GM18873 (cell line): ENCODE data around the gene IFT122.
"Not testable (repeated sequence)": the region's sequence is repeated elsewhere in the genome, so short reads cannot be mapped to it uniquely, and the experiment has no call there.

Source experiments
- ATAC-seq: cut with Tn5 transposase; IDR thresholded peaks from one replicate; pipeline ENCODE4 v1.9.1; 2021; ENCODE audit warnings: mild to moderate bottlenecking, moderate library complexity, moderate number of reproducible peaks; ENCODE audit not compliant: unreplicated experiment, low FRiP score

The IFT122 gene

GRCh38 chr3:129530251-129530791 lies 90.3 kb downstream of the IFT122 start:
- ATAC-seq: no peak

DNA sequence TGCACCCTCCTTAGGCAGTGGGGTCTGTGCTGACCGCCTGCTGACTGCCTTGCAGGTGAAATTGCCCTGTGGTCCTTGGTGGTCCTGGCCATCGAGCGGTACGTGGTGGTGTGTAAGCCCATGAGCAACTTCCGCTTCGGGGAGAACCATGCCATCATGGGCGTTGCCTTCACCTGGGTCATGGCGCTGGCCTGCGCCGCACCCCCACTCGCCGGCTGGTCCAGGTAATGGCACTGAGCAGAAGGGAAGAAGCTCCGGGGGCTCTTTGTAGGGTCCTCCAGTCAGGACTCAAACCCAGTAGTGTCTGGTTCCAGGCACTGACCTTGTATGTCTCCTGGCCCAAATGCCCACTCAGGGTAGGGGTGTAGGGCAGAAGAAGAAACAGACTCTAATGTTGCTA lies 90.8 kb downstream of the IFT122 start:
- no peak for ATAC-seq

DNA sequence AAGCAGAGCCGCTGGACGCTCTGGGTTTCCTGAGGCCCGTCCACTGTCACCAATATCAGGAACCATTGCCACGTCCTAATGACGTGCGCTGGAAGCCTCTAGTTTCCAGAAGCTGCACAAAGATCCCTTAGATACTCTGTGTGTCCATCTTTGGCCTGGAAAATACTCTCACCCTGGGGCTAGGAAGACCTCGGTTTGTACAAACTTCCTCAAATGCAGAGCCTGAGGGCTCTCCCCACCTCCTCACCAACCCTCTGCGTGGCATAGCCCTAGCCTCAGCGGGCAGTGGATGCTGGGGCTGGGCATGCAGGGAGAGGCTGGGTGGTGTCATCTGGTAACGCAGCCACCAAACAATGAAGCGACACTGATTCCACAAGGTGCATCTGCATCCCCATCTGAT lies 91.7 kb downstream of the IFT122 start:
- no peak for ATAC-seq

DNA sequence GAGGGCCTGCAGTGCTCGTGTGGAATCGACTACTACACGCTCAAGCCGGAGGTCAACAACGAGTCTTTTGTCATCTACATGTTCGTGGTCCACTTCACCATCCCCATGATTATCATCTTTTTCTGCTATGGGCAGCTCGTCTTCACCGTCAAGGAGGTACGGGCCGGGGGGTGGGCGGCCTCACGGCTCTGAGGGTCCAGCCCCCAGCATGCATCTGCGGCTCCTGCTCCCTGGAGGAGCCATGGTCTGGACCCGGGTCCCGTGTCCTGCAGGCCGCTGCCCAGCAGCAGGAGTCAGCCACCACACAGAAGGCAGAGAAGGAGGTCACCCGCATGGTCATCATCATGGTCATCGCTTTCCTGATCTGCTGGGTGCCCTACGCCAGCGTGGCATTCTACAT lies 92.2 kb downstream of the IFT122 start:
- no peak for ATAC-seq

GRCh38 chr3:129533406-129533805 lies 93.4 kb downstream of the IFT122 start:
- ATAC-seq: no peak

- ATAC-seq: no peak
Observed at GRCh38 chr3:129534428-129535027, 94.5 kb downstream of the IFT122 start.

DNA sequence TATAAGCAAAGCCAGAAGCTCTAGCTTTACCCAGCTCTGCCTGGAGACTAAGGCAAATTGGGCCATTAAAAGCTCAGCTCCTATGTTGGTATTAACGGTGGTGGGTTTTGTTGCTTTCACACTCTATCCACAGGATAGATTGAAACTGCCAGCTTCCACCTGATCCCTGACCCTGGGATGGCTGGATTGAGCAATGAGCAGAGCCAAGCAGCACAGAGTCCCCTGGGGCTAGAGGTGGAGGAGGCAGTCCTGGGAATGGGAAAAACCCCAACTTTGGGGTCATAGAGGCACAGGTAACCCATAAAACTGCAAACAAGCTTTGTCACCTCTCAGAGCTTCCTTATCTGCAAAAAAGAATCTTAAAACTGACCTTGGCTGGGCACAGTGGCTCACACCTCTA lies 95.1 kb downstream of the IFT122 start:
- ATAC-seq: no peak

GRCh38 chr3:129536374-129536667 lies 96.3 kb downstream of the IFT122 start:
- no peak for ATAC-seq

GRCh38 chr3:129536804-129537203 lies 96.8 kb downstream of the IFT122 start:
- no peak for ATAC-seq

DNA sequence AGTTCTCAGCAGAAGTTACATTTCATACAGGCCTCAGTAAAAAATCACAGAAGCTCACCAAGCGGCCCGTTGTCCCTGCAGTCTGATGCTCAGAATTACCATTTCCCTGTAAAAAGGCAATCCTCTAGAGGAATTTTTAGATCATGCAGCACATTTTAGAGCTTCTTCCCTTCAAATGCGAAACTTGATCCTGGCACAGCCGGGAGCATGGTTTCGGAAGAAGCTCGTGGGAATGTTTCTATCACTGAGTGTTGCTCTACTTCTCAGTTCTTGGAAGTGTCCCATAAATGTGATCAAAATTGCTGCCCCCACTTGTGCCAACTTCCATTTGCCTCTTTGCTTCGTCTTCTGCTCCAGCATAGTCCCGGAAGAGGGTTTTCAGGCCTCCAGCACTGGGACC lies 99.2 kb downstream of the IFT122 start:
- no peak for ATAC-seq

GRCh38 chr3:129540776-129541516 lies 100.9 kb downstream of the IFT122 start:
- no peak for ATAC-seq

GRCh38 chr3:129542747-129543146 lies 102.7 kb downstream of the IFT122 start:
- ATAC-seq: no peak

DNA sequence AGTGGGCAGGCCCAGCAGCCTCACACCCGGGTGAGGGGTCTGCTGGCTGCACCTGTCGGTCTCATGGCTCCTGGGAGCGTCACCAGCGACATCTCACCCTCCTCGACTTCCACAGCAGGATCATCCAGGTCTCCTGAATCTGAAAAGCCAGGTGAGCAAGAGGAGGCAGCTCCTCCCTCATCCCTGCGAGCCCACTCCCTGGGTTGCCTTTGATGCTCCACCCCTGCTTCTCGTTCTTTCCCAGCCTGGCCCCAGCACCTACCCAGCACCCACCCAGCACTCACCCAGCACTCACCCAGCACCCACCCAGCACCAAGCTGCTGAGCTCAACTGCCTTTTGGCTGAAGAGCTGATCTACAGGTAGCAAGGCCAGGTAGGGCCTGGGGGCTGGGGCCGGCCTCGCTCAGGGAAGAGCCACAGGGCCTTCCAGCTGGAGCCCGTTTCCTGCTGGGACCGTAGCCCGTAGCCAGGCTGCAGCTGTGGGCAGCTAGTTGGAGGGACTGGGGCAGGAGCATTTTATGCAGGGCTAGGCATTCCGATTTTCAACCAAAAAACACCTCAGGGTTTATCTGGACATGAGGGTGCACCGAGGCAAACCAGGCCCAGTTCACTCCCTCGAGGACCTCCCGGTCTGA lies 103.2 kb downstream of the IFT122 start, which contains the start of gene H1-8:
Gene H1-8, plus strand, starts transcription at position 20 of the 635 bp plus-strand sequence. Its CDS starts 44 bp downstream, at position 64.
- ATAC-seq: no peak

DNA sequence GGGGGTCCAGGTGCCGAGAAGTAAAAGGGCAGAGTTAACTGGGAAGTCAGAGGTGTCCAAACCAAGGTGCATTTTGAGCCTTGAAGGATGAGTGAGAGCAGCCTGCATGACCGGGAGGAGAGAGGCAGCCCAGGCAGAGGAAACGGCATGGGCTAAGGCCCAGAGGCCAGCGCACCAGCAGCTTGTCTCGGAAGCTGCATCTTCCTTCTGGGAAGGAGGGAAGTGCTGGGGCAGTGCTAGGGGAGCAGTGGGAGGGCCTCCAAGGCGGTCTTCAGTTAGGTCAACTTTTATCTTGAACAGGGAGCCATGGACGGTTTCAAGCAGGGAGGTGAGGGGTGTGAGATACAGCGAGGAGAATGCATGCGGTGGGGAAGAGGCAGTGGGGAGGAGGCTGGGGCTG lies 104.0 kb downstream of the IFT122 start:
- no peak for ATAC-seq

DNA sequence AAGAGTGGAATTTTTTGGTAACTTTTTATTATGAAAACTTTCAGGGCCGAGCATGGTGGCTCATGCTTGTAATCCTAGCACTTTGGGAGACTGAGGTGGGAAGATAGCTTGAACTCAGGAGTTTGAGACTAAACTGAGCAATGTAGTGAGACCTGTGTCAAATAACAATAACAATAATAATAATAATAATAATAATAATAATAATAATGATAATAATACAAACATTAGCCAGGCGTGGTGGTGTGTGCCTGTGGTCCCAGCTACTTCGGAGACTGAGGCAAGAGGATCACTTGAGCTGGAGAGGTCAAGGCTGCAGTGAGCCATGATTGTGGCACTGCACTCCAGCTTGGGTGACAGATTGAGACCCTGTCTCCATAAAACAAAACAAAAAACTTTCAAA lies 105.9 kb downstream of the IFT122 start:
- not testable (repeated sequence) for ATAC-seq

GRCh38 chr3:129547241-129547640 lies 107.2 kb downstream of the IFT122 start:
- no peak for ATAC-seq

DNA sequence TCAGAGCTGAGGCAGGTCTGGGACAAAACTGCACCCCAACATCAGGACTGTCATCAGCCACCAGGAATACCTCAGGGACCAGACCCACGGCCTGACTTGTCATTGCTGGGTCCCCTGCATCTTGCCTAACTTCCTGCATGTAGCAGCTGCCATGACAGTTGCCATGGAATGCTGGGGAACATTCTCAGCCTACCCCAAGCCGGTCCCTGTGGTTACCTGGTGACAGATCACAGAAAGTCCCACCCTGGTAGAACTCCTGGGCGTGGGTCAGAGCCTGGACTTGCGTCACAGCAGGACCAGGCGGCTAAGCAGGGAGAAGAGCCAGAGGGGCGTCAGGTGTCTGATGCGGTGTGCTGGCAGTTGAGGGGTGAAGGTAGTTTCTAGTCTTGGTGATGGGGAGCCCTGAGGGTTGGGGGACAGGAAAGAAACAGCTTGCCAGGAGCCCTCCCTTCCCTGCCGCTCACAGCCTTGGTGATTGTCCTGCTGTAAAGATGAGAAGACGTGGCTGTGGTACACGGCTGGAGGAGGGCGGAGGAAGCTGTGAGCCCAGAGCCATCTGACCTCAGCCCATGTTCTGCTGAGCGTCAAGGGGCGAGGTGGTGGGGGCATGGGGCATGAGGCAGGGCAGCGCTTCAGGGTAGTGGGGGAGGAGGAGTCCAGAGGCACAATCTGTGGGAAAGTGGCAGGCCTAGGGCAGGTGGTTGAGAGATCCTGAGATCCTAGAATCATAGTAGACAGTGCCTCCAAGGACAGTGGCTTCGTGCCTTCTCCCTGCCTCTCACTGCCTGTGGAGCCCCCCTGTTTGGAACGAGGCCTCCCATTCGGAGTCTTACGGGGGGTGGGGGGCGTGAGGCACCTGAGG lies 108.3 kb downstream of the IFT122 start:
- ATAC-seq: no peak

DNA sequence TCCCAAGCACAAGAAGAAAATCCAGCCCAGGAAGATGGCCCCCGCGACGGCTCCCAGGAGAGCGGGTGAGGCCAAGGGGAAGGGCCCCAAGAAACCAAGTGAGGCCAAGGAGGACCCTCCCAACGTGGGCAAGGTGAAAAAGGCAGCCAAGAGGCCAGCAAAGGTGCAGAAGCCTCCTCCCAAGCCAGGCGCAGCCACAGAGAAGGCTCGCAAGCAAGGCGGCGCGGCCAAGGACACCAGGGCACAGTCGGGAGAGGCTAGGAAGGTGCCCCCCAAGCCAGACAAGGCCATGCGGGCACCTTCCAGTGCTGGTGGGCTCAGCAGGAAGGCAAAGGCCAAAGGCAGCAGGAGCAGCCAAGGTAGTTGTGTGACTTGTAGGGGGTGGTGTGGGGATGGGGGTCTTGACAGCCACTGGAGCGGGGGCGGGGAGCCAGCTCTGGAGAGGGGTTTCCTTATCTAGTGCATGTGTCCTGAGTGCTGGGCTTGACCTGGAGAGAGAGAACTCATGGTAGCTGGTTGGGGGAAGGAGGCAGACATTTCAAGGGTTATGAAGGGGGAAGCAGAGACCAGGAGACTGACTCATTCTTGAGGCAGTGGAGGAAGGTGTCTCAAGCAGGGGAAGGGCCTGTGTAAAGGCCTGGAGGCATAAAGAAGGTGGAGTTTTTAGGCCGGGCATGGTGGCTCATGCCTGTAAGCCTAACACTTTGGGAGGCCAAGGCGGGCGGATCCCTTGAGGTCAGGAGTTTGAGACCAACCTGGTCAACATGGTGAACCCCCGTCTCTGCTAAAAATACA lies 109.2 kb downstream of the IFT122 start:
- no peak for ATAC-seq

DNA sequence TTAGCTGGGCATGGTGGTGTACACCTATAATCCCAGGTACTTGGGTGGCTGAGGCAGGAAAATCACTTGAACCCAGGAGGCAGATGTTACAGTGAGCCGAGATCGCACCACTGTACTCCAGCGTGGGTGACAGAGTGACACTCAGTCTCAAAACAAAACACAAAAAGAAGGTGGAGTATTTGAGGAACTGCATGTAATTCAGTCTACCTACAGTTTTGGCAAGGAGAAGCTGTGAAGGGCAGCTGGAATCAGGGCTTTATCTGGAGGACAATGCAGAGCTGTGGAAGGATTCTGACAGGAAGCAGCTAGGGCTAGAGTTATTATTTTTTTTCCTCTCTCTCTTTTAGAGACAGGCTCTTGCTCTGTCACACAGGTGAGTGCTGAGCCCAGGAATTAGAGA lies 109.8 kb downstream of the IFT122 start:
- ATAC-seq: no peak
